EH (cell line): ENCODE results near the gene TRAPPC12.

Experiments
- DNase-seq: peaks from one replicate; pipeline ENCODE4 v3.0.0-alpha.2; 2015; ENCODE audit warnings: low read depth

TRAPPC12 gene

GRCh38 chr2:3408781-3409180 lies 29.3 kb downstream of the TRAPPC12 start:
- no peak for DNase-seq

GRCh38 chr2:3409627-3410170 lies 30.2 kb downstream of the TRAPPC12 start:
- no peak for DNase-seq

GRCh38 chr2:3411103-3411502 lies 31.6 kb downstream of the TRAPPC12 start:
- no peak for DNase-seq

DNA sequence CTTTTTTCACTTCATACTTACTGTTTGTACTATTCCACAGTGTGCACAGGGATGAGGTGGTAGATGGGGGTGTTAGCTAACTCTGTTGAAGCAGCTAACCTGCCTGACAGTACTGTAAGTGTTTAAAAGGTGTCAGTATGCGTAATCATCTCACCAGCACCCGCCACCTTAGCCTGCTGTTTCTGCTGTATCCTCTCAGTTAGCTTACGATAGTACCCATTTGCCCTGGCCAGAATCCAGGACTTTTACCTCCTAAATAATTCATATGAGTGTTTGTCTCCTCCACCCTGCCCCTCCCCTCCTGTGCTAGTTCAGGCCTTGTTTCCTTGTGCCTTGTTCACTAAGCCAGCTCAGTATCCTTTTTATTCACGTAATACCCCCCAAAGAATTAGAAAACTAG lies 34.2 kb downstream of the TRAPPC12 start:
- no peak for DNase-seq

- DNase-seq: no peak
Observed at GRCh38 chr2:3414133-3414860, 34.8 kb downstream of the TRAPPC12 start.

DNA sequence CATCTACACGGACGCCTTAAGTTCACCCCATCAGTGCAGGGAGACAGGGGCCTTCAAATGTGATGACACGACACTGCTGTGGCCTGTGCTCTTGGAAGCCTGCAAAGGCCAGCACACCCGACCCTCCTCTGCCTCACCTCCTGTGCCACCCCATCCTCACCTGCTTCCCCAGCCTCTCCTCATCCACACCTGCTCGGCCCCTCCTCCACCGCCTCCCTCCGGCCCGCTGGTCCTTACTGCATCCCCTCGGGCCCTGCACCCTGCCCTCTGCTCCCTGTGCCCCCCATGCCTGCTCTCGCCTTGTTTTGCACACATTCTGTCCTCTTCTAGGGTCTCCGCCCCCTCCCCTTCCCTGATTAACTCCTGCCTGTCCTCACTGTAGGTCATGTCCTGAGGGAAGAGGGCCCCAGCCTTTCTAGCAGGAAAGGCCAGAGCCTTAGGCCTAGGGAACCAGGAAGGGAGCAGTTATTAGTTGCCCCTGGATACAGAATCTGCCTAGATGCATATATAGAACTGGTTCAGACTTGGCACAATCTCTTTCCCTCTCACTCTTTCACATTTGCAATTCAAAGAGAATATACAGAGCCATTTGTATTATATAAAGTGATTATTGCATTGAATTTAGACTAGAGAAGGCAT lies 39.4 kb downstream of the TRAPPC12 start:
- DNase-seq: no peak

DNA sequence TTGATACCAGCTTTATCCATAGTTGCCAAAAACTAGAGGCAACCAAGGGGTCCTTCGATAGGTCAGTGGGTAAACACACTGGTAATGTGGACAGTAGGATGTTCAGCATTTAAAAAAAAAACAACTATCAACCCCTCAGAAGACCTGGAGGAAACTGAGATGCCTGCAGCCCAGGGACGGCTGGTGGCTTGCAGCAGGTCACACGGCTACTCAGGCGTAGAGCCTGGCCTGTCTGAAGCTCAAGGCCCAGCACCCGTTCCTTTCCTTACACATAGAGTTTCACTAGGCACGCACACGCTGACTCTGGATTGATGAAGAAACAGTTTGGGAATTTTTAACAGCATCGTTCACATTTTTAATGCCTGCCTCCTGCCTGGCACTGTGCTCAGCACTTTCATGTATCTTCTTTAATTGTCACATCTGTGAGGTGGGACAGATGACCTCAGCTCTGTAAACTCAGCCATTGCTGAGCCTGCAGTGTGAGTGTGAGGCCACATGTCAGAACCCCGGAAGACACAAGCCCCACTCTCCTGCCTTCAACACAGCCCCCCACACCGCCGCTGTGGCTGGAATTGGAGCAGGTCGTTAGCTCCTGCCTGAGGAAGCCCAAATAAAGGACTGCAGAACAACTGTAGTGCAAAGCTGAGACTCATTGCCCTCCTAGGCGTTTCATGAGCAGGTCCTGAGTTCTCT lies 40.7 kb downstream of the TRAPPC12 start:
- DNase-seq: peak; percentile 6

- DNase-seq: no peak
Observed at GRCh38 chr2:3420769-3421397, 41.4 kb downstream of the TRAPPC12 start.

- DNase-seq: no peak
Observed at GRCh38 chr2:3421580-3421979, 42.1 kb downstream of the TRAPPC12 start.

- DNase-seq: no peak
Observed at GRCh38 chr2:3422161-3422779, 42.8 kb downstream of the TRAPPC12 start.

DNA sequence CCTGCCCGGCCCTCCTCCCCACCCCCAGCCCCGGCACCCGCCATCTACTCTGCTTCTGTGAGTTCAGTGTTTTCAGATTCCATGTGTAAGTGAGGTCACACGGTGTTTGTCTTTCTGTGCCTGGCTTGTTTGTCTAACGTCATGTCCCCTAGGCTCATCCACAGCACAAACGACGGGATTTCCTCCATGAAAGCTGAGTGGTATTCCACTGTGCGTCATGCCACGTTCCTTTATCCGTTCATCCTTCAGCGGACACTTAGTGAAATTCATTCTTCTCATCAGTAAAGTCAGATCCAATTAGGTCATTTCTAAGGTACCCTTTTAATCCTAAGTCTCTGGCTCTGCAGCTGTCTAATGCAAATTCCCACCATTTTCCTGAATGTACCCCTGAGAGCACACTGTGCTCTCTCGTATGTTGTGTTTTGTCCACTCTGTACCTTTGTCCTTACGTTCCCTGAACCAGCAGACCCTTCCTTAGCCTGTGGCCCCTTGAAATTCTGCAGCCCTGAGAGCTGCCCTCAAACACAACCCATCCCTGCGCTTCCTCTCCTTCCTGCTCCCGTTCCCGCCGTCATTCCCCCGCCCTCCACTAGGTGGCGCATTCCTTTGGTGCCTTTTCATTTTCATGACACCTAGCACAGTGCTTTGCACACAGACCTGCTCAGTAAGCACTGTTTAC lies 44.1 kb downstream of the TRAPPC12 start:
- DNase-seq: peak; percentile 55

GRCh38 chr2:3424171-3424795 lies 44.8 kb downstream of the TRAPPC12 start:
- DNase-seq: no peak

GRCh38 chr2:3426615-3427014 lies 47.1 kb downstream of the TRAPPC12 start:
- no peak for DNase-seq

GRCh38 chr2:3427272-3427671 lies 47.8 kb downstream of the TRAPPC12 start:
- no peak for DNase-seq

- DNase-seq: no peak
Observed at GRCh38 chr2:3428577-3428976, 49.1 kb downstream of the TRAPPC12 start.

- peak; percentile 9 for DNase-seq
Observed at GRCh38 chr2:3429066-3429610, 49.6 kb downstream of the TRAPPC12 start.

DNA sequence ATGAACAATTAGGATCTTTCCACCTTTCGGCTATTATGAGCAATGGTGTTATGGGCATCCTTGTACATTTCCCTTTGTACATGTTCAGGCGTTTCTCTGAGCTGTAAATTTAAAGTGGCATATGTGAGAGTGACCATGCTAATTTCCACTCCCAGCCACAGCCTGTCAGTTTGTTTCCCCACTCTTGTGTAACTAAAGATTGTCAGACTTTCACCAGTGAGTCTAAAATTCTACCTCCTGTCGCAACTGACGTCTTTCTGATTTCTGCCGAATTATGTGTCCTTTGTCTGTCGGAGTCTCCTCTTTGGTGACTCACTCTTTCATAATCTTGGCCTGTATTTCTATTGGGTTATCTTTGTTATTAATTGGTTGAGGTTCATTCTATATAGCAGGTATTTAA lies 50.7 kb downstream of the TRAPPC12 start:
- no peak for DNase-seq

- no peak for DNase-seq
Observed at GRCh38 chr2:3430740-3431490, 51.4 kb downstream of the TRAPPC12 start.

GRCh38 chr2:3432067-3432466 lies 52.6 kb downstream of the TRAPPC12 start:
- DNase-seq: no peak
